DND-41 (cell line): ENCODE data around the gene CEACAM21.

Source experiments
- EZH2 ChIP-seq: IDR thresholded peaks from 3 replicates; pipeline ENCODE4 v1.6.1; 2012; ENCODE audit warnings: borderline replicate concordance, low read depth, mild to moderate bottlenecking, moderate library complexity, low read length, inconsistent platforms; ENCODE audit not compliant: severe bottlenecking
- TF ChIP-seq, protein P1 (sequence below): IDR thresholded peaks from 2 replicates; pipeline ENCODE4 v1.5.1; 2012; ENCODE audit warnings: borderline replicate concordance, low read length, moderate library complexity, mild to moderate bottlenecking; ENCODE audit not compliant: poor library complexity, severe bottlenecking; ENCODE audit errors: extremely low read depth

GRCh38 chr19:41626877-41627276, 50.9 kb downstream of the CEACAM21 start, which contains the start of gene CEACAM4:
- TF ChIP-seq EZH2: no peak
- TF ChIP-seq, protein P1, sequence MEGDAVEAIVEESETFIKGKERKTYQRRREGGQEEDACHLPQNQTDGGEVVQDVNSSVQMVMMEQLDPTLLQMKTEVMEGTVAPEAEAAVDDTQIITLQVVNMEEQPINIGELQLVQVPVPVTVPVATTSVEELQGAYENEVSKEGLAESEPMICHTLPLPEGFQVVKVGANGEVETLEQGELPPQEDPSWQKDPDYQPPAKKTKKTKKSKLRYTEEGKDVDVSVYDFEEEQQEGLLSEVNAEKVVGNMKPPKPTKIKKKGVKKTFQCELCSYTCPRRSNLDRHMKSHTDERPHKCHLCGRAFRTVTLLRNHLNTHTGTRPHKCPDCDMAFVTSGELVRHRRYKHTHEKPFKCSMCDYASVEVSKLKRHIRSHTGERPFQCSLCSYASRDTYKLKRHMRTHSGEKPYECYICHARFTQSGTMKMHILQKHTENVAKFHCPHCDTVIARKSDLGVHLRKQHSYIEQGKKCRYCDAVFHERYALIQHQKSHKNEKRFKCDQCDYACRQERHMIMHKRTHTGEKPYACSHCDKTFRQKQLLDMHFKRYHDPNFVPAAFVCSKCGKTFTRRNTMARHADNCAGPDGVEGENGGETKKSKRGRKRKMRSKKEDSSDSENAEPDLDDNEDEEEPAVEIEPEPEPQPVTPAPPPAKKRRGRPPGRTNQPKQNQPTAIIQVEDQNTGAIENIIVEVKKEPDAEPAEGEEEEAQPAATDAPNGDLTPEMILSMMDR: no peak
